Stomach (tissue), 9 donors: ENCODE results near the gene ABCA1. TPM values are rescaled to one million over a fixed set of nuclear protein-coding genes. Genes with fewer than 3 reads are reported as not detected.

Source experiments
- DNase-seq, 2 donors: peaks; one replicate each; pipeline versions ENCODE4 v3.0.0 to v3.0.0-alpha.2; 2013 to 2019
- H3K27ac ChIP-seq, 5 donors: fragments of 200-600 bp in 4 of 5; sonication (generic) in 4 of 5; one replicate each; pipeline ENCODE4 v1.5.1; 2013 to 2019; ENCODE audit warnings: mild to moderate bottlenecking in 1 of 5, moderate library complexity in 1 of 5
- H3K27me3 ChIP-seq, 3 donors: fragments of 200-600 bp; sonication (generic); one replicate each; pipeline ENCODE4 v1.5.1; 2017 to 2019; ENCODE audit warnings: mixed run types in 1 of 3
- H3K36me3 ChIP-seq, 4 donors: fragments of 200-600 bp; sonication (generic); 1 replicate in 3 of 4; 2 replicates in 1 of 4; pipeline ENCODE4 v1.5.1; 2016 to 2019
- H3K4me1 ChIP-seq, 4 donors: fragments of 200-600 bp; sonication (generic); one replicate each; pipeline ENCODE4 v1.5.1; 2016 to 2019
- H3K4me3 ChIP-seq, 4 donors: fragments of 200-600 bp; sonication (generic) in 3 of 4; one replicate each; pipeline ENCODE4 v1.5.1; 2016 to 2019; ENCODE audit warnings: mild to moderate bottlenecking in 1 of 4
- H3K9me3 ChIP-seq, 4 donors: fragments of 200-600 bp; sonication (generic); one replicate each; pipeline ENCODE4 v1.5.1; 2016 to 2019
- CTCF ChIP-seq, 7 experiments: fragments of 450-650 bp in 4 of 7; fragments of 200-600 bp in 3 of 7; sonication (generic) in 3 of 7; IDR thresholded peaks; one replicate each; pipeline ENCODE4 v1.5.1; 2016 to 2019; ENCODE audit warnings: antibody characterized with exemption in 7 of 7, control low read depth in 2 of 7, mild to moderate bottlenecking in 1 of 7
- EP300 ChIP-seq: sonication (generic); formaldehyde crosslinking; IDR thresholded peaks from one replicate; pipeline ENCODE4 v1.6.1; 2017; ENCODE audit warnings: antibody characterized with exemption
- POLR2A ChIP-seq, 4 donors: fragments of 450-650 bp; IDR thresholded peaks; one replicate each; pipeline ENCODE4 v1.6.1; 2016; ENCODE audit warnings: antibody characterized with exemption in 4 of 4, control low read depth in 2 of 4, mild to moderate bottlenecking in 1 of 4, moderate library complexity in 1 of 4
- POLR2AphosphoS5 ChIP-seq, 3 donors: sonication (generic); formaldehyde crosslinking; IDR thresholded peaks; one replicate each; pipeline ENCODE4 v1.6.1; 2016; ENCODE audit warnings: antibody characterized with exemption in 3 of 3
- WGBS, 5 donors: extraction: QIAGEN DNeasy Blood & Tissue Kit in 3 of 5; methylation state at CpG; one replicate each; pipeline versions ENCODE4 v1.1.5 to v1.1.7; 2013 to 2018; 5-methylcytosine and 5-hydroxymethylcytosine counted together
- intact Hi-C: fragments of 100-400 bp; cut with DNase I; formaldehyde crosslinking; loops from one replicate; pipeline ENCODE4 v1.15.1; 2023; ENCODE audit warnings: low total_unique reads
- polyA plus RNA-seq, 3 donors: library from polyadenylated mRNA; stranded (reverse); fragments of 200-250 nt; gene quantifications; one replicate each; pipeline ENCODE4 v1.2.3, GENCODE V29; 2013
- total RNA-seq, 5 donors: library from RNA; depleted of rRNA; stranded (reverse); fragments of >200 nt; gene quantifications; one replicate each; pipeline versions ENCODE4 v1.1.0 to v1.2.3, GENCODE V29; 2014 to 2016
- donor health status: healthy with polysubstance abuse.
- donor health status: Bipolar disorder and iron deficiency.
- donor health status: healthy.

ABCA1 gene
- total and polyA plus RNA-seq, 8 donors = 1.9 to 75.3 (median 18.4) TPM

- WGBS, 5 donors = 89 to 98% (median 95%) methylated on average over 9 of the region's 9 CpGs
- intact Hi-C loops = no loop called here
- H3K36me3 ChIP-seq = peaks cover 7 to 41% (median 37%) of the 10 kb centered on the region in 4 donors
- no peaks in the 10 kb centered on the region for H3K27me3 ChIP-seq
- no peak overlapping the region for H3K27ac ChIP-seq
- H3K4me1 ChIP-seq = peaks cover 0 to 54% (median 18%) of the 10 kb centered on the region in 4 donors
- TF ChIP-seq CTCF (IDR thresholded peaks at IDR 0.05) (no peak), EP300 (no peak), POLR2AphosphoS5 (IDR thresholded peaks at IDR 0.05) (no peak), POLR2A (IDR thresholded peaks at IDR 0.05) (no peak)
- no peak overlapping the region for H3K4me3 ChIP-seq
- no peaks in the 10 kb centered on the region for H3K9me3 ChIP-seq
- DNase-seq = no peak
Measured at GRCh38 chr9:104890433-104890770, 37.6 kb downstream of the ABCA1 start.

GRCh38 chr9:104885818-104886709 lies 41.9 kb downstream of the ABCA1 start:
- Histone ChIP-seq H3K4me3 (no peak overlapping the region), H3K4me1 (peaks cover 0 to 51% (median 20%) of the 10 kb centered on the region in 4 donors), H3K36me3 (peaks cover 17 to 82% (median 77%) of the 10 kb centered on the region in 4 donors), H3K27me3 (no peaks in the 10 kb centered on the region), H3K27ac (no peak overlapping the region), H3K9me3 (no peaks in the 10 kb centered on the region)
- intact Hi-C loops = no loop called here
- no peak for DNase-seq
- no peak for TF ChIP-seq CTCF (IDR thresholded peaks at IDR 0.05)
- no peak for TF ChIP-seq POLR2AphosphoS5 (IDR thresholded peaks at IDR 0.05)
- TF ChIP-seq POLR2A (IDR thresholded peaks at IDR 0.05) = no peak
- no peak for TF ChIP-seq EP300
- 69 to 81% (median 75%) methylated on average over 3 of the region's 3 CpGs for WGBS, 5 donors

GRCh38 chr9:104883169-104883568 lies 44.8 kb downstream of the ABCA1 start:
- Histone ChIP-seq H3K4me1 (peaks cover 0 to 44% (median 29%) of the 10 kb centered on the region in 4 donors), H3K36me3 (peaks cover 17 to 99% (median 96%) of the 10 kb centered on the region in 4 donors)
- WGBS, 5 donors = 92 to 100% (median 93%) methylated on average over 2 of the region's 2 CpGs

GRCh38 chr9:104882566-104882965 lies 45.4 kb downstream of the ABCA1 start:
- no peaks in the 10 kb centered on the region for H3K27me3 ChIP-seq
- H3K4me3 ChIP-seq = no peak overlapping the region
- intact Hi-C loops = no loop called here
- H3K27ac ChIP-seq = peak overlapping the region in 1 of 5 donors; percentile 27
- DNase-seq = no peak
- peaks cover 0 to 44% (median 29%) of the 10 kb centered on the region in 4 donors for H3K4me1 ChIP-seq
- TF ChIP-seq POLR2A (IDR thresholded peaks at IDR 0.05) = no peak
- no peak for TF ChIP-seq POLR2AphosphoS5 (IDR thresholded peaks at IDR 0.05)
- TF ChIP-seq CTCF (IDR thresholded peaks at IDR 0.05) = no peak
- no peak for TF ChIP-seq EP300
- no peaks in the 10 kb centered on the region for H3K9me3 ChIP-seq
- H3K36me3 ChIP-seq = peaks cover 17 to 99% (median 92%) of the 10 kb centered on the region in 4 donors

More at GRCh38 chr9:104883169-104883568, 44.8 kb downstream of the ABCA1 start:
- DNase-seq = no peak
- Histone ChIP-seq H3K27me3 (no peaks in the 10 kb centered on the region), H3K27ac (no peak overlapping the region), H3K4me3 (no peak overlapping the region), H3K9me3 (no peaks in the 10 kb centered on the region)
- TF ChIP-seq POLR2AphosphoS5 (IDR thresholded peaks at IDR 0.05) (no peak), EP300 (no peak), CTCF (IDR thresholded peaks at IDR 0.05) (no peak), POLR2A (IDR thresholded peaks at IDR 0.05) (no peak)
- intact Hi-C loops = no loop called here
